OCI-M2 (cell line): ENCODE data around the gene THUMPD3.

ENCODE experiments used
- DNase-seq: peaks from one replicate; lab custom pipeline; 2025; ENCODE audit not compliant: unreplicated experiment; lab: John Stamatoyannopoulos, UW

THUMPD3 gene, protein sequence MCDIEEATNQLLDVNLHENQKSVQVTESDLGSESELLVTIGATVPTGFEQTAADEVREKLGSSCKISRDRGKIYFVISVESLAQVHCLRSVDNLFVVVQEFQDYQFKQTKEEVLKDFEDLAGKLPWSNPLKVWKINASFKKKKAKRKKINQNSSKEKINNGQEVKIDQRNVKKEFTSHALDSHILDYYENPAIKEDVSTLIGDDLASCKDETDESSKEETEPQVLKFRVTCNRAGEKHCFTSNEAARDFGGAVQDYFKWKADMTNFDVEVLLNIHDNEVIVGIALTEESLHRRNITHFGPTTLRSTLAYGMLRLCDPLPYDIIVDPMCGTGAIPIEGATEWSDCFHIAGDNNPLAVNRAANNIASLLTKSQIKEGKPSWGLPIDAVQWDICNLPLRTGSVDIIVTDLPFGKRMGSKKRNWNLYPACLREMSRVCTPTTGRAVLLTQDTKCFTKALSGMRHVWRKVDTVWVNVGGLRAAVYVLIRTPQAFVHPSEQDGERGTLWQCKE

DNA sequence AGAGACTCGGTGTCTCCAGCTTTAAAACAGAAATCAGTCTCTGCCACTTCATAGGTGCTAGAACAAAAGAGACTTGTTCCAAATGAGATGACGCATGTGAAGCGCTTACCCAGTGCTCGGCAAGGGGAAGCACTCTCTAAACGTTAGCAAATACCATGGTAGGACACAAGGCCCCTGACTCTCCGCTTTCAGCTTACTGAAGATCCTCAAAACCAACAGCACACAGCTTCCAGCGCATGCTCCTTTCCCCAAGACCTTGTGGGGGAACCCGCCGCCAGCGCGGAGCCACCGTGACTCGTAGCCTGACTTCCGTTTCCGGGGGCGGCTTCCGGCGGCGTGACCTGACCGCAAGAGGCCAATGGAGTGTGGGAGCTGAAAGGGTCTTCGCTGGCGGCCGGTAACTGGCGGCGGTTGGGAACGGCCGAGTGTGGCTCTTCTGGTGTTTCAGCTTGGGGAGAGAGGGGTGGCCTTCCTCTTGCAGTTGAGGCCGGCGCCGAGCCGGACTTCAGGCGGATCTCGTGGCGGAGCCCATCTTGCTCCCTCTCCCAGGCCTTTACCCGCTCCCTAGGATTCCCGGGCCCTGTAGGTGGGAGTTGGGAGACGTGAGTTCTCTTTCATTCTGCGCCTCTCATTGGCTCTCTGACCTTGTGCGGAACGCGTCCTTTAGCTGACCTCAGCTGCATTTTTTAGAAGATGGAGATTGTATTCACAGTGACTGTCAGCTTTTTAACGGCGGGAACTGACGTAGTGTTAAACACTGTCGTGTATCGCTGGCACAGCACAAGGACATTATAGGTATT is at the start of gene THUMPD3:
Gene THUMPD3, plus strand, starts transcription at position 324 of the 800 bp plus-strand sequence. CDS start 2,015 bp downstream, outside the sequence.
- peak; percentile 77 for DNase-seq

DNA sequence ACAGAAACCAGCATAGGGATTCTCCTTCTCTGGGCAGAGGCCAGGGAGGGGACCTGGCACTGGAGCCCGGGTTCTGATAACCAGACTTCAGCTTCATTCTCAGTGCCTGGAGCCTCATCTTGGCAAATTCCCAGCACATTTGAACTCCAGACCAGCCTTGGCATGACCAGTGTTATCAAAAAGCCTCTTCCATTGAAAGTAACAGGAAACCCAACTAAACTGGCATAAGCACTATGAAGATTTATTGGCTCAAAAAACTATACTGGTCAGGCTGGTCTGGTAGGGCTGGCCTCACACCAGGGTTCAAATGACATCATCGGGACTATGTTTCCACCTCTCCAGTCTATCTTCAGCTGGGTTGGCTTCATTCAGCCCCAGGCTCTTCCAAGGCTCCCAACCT is 48.1 kb upstream of the THUMPD3 start:
- no peak for DNase-seq

DNA sequence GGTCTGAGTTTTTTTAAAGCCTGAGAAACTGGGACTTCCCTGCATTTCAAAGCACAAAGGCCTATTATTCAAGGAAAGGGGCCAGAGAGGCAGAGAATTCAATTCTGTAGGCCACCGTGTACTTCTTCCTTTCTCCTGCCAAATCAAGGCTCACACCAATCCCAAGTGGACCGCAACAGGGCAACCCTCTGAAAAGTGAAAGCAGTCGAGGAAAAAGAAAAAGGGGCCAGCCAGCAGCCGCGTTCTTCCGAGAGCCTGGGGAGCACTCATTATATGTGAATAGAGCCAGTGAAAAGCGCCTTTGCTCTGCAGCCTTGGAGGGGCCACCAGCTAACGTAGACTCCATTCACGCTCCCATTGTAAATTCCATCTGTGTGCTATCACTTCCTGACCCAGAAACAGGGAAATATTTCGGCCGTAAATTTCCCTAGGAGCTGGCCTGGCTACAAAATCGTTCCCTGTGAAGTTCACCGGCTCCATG is 45.9 kb upstream of the THUMPD3 start:
- no peak for DNase-seq

DNA sequence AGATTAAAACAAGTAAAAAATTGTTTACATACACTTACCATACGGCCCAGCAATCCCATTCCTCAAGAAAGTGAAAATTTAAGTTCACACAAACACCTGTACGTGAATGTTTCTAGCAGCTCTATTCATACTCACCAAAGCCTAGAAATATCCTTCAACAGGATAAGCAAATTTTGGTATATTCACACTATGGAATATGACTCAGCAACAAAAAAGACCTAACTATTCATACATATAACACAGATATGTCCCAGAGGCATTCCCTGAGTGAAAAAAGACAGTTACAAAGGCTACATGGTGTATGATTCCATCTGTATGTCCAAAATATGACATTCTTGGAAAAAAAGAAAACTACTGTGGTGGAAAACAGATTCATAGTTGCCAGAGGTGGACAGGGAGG is 40.1 kb upstream of the THUMPD3 start:
- DNase-seq = no peak

DNA sequence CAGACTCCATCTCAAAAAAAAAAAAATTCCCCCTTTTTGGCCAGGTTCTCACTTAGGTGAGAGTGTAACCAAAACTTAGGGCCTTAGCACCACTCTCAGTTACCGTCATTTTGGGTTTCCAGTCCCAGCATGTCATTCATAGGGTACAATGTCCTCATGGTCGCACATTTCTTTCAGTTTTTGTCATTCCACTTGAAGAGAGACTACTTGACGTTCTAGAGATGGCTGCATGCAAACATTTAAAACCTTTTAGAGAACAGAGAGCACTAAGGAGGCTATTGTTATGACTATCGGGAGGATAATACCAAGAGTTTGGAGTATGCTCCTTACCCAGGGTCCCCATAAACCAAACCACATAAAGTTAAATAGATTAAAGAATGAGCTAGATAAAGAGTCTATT is 37.9 kb upstream of the THUMPD3 start:
- no peak for DNase-seq

DNA sequence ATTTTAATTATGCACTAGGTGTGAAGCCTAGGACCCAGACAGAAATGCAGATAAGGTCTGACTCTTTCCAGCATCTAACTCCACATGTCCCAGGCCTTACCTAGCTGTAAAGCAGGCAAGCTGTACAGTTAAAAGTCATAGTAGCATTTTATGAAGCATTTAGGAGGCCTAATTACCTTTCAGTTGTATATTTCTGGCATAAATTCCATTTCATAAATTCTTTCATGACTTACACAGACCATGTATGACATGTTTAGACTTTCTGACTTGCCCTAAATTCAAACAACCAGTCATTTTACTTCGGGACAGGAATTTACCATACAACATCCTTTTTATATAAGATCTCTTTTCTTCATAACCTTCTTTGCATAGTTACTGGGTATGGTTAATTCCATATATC is 35.3 kb upstream of the THUMPD3 start:
- no peak for DNase-seq

DNA sequence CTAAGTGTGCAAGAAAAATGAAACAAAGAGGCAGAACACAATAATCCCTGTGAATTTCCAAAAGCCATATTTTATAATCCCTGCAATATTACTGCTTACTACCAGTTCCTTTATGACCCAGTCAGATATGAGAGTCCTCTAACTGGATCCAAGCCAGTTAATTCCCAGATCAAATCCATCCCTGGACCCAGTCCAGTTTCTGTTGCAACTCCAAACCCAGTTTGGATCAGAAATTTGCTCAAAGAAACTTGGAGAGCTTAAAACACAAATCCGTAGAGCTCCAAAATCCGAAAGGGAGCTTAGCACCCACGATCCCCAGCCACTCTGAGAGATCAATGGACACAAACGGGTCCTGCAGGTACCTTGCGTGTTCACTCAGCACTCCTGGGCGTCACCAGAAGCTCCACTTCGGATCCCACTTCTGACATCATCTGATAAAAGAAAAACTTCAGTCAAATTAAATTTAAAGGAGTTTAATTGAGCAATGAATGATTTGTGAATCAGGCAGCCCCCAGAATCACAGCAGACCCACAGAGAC is 32.6 kb upstream of the THUMPD3 start:
- DNase-seq = no peak

DNA sequence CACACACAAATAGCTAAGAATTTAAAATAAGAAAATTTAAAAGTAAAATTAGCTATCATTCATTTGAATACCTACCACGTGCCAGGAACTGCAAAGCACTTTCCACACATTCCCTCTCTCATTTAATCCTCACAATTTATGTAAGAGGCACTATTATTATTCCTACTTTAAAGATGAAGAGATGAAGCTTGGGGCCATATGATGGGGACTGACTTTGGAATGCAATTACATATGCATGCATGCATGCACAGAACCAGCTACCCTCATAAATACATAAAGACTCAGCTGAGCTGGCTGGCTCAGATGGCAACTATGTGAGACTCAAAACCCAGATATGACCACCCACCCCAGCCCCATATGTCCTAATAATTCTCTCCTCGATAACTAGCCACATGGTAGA is 31.7 kb upstream of the THUMPD3 start:
- DNase-seq = no peak

DNA sequence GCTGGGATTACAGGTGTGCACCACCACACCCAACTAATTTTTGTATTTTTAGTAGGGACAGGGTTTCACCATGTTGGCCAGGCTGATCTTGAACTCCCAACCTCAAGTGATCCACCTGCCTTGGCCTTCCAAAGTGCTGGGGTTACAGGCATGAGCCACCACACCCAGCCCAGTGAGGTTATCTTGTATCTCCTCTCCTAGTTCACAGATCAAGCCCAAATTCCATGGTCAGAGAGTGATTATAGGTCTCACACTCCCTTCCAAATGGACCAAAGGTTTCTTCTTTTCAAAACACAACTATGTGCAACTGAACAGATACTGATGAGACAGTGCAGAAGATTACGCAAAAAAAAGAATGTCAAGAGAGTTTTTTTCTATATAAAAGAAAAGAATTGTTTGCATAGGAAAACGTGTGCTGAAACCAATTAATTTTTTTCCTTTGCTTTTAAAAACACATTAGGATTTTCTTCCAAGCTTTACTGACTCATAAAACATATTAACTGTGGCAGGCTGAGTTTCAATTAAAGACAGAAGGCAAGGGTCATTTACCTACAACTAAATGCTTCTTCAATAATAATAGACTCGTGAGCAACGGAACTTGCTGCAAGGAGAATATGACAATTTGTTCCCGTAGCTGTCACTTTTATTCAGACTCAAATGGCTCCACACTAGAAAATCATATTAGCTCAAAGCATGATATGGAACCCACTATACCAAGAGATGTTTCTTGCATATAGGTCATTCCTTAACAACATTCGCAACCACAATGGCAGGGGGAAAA is 30.4 kb upstream of the THUMPD3 start:
- no peak for DNase-seq

DNA sequence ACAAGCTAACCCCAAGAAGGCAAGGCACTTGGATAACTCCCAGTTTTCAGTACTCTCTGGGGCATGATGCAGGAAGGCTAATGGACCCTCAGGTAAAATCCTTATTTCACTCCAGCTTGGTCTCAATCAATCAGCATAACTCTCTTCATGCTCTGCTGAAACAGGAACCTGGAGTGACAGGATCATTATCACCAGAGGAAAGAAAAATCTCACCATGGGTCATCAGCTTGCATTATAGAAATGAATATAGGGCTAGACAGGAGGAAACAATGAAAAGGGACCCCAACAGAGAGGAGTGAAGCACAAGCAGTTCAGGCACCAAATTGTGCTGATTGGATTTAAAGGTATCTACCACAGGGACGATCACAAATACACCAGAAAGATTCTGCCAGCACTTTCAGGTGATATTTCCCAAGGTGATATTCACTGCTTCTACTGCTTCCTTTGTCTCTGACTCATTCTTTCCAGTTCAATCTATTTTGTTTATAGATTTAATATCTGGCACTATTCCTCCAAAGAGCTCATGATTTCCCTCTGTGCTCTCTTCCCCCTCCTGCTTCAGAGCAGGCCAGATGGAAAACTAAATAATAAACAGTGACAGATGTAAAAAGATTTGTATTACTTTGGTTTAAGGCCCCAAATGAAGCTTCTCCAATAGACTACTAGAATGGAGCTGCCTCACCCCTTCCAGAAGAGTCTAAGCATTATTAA is 22.9 kb upstream of the THUMPD3 start:
- no peak for DNase-seq

DNA sequence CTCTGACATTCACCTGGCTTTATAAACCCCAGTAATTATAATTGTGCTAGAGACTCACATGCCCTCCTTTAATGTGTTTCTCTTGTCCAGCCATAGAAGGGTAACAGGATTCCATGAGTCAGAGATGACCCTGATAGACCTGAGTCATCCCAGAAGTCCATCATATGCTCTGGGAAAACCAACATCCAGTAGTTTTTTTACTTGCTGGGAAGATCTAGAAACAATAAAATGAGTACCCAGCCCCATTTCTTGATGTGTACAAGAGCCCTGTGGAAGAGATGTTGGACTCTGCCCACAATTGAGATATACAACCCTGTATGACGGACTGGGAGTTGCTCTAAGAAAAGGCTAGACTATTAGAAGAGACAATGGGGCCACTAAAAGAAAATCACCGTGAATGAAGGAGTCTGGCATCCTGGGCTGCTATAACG is 22.4 kb upstream of the THUMPD3 start:
- no peak for DNase-seq

DNA sequence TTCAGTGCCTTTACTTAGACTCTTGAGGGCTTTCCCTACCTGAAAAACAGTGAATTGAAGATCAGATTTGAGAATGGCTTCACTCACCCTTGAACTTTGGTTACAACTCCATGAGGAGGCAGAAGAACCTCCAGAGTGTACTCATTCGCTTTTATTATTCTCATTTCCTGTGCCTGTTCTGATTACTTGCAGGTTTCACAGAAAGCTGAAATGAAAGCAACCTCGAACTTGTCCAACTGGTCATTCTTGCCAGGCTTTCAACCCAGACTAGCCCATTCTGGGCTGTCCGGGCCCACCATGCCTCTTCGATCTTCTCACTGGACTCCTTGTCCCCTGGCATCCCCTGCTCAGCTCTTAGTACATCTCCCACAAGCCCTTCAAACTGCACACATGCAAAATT is 20.2 kb upstream of the THUMPD3 start:
- DNase-seq = no peak

DNA sequence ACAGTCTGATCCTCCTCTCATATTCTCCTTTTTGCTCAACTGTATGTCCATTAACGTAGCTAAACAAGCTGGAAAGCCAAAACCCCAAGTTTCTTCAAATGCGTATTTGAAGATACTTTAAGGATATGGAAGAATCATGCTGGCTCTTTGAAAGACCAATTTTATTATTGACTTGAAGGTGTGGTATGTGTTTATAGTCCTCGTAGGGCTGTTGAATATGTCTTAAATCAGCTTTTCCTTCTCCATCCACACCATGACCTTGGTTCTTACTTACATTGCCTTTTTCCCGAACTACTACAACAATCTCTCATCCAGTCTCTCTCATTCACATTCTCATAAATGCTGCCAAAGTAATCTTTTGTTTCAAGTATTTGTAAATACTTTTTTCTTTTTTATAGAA is 19.7 kb upstream of the THUMPD3 start:
- no peak for DNase-seq

DNA sequence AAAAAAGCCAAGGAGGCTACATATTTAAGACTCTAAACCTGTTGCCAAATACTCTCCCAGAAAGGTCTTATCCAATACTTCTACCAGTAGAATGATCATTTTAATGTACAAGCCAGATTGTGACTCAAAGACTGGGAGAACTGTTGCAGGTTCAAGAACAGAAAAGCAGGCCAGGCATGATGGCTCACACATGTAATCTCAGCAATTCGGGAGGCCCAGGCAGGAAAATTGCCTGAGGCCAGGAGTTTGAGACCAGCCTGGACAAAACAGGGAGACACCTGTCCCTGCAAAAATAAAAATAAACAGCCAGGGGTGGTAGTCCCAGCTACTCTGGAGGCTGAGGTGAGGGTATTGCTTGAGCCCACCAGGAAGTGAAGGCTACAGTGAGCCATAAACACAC is 17.8 kb upstream of the THUMPD3 start:
- no peak for DNase-seq

DNA sequence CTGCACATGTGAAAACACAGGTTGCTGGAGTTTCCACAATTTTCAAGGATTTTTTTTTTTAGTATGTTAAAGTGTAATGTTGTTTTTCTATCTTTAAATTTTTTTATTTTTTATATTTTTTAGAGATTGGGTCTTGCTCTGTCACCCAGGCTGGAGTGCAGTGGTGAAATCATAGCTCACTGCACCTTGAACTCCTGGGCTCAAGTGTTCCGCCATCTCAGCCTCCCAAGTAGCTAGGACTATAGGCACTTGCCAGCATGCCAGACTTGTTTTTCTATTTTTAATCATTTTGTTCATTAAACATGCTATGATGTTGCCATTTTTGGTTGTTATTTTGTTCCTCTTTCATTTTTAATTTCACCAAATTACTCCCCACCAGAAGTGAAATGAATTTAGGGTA is 16.7 kb upstream of the THUMPD3 start:
- no peak for DNase-seq

DNA sequence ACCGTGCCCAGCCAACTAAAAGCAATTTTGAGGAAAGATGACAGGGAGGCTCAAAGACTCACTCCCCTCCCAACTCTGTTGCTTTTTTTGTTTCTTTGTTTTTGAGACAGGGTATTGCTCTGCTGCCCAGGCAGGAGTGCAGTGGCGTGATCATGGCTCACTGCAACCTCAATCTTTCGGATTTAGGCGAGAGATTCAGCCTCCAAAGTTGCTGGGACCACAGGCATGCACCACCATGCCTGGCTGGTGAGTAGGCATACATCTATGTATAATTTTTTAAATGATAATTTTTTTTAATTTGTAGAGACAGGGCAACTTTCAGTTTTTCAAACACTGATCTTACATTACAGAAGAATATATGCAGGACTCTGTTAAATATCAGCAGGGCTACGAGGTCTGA is 15.8 kb upstream of the THUMPD3 start:
- DNase-seq = no peak

DNA sequence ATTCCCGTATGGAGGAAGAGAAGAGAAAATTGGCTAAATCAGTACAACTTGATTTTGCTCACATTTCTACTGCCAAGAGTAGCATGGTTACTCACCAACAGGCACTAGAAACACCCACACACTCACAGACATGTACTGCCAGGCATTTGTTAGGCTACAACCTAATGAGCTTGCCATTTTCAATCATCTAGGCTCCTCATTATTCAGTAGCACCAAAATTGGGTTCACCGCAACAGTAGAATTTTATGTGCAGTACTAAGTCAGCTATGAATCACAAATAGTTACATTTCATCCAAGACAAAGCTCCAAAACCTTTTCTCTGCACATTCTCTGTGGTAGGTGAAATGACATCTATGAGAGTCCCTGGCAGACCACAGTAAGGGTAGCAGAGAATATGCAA is 15.0 kb upstream of the THUMPD3 start:
- no peak for DNase-seq

DNA sequence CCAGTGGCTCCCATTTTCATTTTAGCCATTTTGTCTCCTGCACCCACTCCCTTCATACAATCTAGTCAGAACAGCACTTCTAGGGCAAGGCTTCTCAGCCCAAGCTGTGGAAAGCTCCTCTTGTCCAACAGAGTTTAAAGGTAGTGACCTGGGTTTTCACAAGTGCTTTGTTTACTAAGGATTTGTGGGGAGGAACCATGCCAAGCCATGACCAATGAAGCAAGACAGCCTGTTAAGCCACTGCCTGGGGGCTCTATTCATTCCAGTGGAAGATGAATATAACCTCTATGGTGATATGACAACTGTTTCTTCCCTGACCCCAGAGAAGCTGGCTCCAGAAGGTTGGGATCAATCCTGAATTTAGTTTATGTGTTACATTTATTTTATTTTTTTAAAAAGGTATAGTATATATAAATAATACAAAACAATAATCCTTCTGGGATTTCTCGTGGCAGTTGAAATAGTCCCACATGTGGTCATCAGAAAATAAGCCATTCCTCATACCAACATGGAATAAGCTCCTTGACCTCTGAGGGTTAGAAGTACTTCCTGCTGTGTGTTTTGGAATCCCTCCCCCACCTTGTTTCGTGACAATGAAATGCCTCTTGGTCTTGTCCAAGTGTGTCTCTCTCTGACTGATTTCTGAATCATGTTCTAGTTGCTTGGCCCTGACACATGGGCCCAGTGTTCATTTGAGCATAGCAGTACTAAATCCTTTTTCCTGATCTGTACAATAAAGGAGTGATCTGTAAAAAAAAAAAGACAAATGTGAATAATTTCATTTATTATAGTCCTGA is 13.3 kb upstream of the THUMPD3 start:
- DNase-seq = no peak

DNA sequence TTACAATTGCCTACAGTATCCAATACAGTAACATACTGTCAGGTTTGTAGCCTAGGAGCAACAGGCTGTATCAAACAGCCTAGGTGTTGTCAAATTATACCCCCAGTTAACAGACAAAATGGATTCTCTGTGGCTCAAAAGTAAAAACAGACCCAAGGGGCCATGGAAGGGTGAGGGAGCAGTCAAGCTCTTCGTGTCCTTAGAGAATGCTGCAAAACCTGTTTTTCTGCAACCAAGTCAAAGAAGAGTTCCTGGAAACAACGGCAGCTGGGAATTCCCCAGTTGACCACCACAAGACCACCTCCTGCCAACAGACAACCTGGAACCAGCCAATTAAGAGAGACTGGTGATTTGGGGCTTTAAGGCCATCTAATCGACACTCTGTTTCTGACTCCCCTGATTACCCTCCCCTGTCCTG is 11.1 kb upstream of the THUMPD3 start:
- DNase-seq = no peak
